ENCODE results near the gene CORO2A. TPM values are rescaled to one million over a fixed set of nuclear protein-coding genes. Genes with fewer than 3 reads are reported as not detected.

Gene CORO2A
- total RNA-seq, 1 experiment from 2014 or later: 15.8 TPM

GRCh38 chr9:98142925-98143481 lies 49.4 kb downstream of the CORO2A start:
- TF ChIP-seq, protein P1, sequence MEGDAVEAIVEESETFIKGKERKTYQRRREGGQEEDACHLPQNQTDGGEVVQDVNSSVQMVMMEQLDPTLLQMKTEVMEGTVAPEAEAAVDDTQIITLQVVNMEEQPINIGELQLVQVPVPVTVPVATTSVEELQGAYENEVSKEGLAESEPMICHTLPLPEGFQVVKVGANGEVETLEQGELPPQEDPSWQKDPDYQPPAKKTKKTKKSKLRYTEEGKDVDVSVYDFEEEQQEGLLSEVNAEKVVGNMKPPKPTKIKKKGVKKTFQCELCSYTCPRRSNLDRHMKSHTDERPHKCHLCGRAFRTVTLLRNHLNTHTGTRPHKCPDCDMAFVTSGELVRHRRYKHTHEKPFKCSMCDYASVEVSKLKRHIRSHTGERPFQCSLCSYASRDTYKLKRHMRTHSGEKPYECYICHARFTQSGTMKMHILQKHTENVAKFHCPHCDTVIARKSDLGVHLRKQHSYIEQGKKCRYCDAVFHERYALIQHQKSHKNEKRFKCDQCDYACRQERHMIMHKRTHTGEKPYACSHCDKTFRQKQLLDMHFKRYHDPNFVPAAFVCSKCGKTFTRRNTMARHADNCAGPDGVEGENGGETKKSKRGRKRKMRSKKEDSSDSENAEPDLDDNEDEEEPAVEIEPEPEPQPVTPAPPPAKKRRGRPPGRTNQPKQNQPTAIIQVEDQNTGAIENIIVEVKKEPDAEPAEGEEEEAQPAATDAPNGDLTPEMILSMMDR (conservative IDR thresholded peaks at IDR 0.05): no peak
- H3T11ph ChIP-seq (ENCODE audit: low read length): no peak overlapping the region
- no CpG with 5 or more reads among the region's 8 CpGs for WGBS (ENCODE audit: extremely low coverage, insufficient read length, low lambda C conversion rate)

More at GRCh38 chr9:98142925-98143481, 49.4 kb downstream of the CORO2A start:
- no peak overlapping the region for H3K27ac ChIP-seq (ENCODE audit: insufficient read length, low read depth, low read length)
- H2BK15ac ChIP-seq (ENCODE audit: low read depth, low read length): no peak overlapping the region
- no peaks in the 10 kb centered on the region for H3K27me3 ChIP-seq (ENCODE audit: insufficient read depth, low read length)
- no peak overlapping the region for H3K56ac ChIP-seq (ENCODE audit: insufficient read length, low read depth, low read length)
- Mint-ChIP-seq H3K36me3 (ENCODE audit: insufficient read depth in 1 of 3, low read depth in 3 of 3) (peaks cover 0 to 5% (median 0%) of the 10 kb centered on the region in 3 experiments; a peak in 2 of 7 replicates), H3K27ac (no peak overlapping the region), H3K9me3 (no peaks in the 10 kb centered on the region), H3K27me3 (ENCODE audit: low read depth) (no peaks in the 10 kb centered on the region), H3K4me3 (no peak overlapping the region), H3K4me1 (peaks cover 7% of the 10 kb centered on the region in 2 experiments; a peak in 3 of 4 replicates)
- no peak overlapping the region for H3K4ac ChIP-seq (ENCODE audit: low read depth, low read length)
- no peak overlapping the region for H3K18ac ChIP-seq (ENCODE audit: insufficient read length, low read depth, low read length)
- H2BK12ac ChIP-seq (ENCODE audit: insufficient read length, low read depth, low read length): no peak overlapping the region
- H3K79me1 ChIP-seq (ENCODE audit: insufficient read depth, low read depth, low read length, poor library complexity, severe bottlenecking): no peaks in the 10 kb centered on the region
- no peak overlapping the region for H3K9ac ChIP-seq (ENCODE audit: extremely low read depth, insufficient read length, low read length)
- no peaks in the 10 kb centered on the region for H3K9me3 ChIP-seq (ENCODE audit: control insufficient read depth, low read depth, low read length)
- H3K4me2 ChIP-seq (ENCODE audit: insufficient read depth, insufficient read length, low read length): no peak overlapping the region
- no peak for DNase-seq
- H3K4me1 ChIP-seq (ENCODE audit: insufficient read depth, low read length): no peaks in the 10 kb centered on the region
- H2BK5ac ChIP-seq (ENCODE audit: insufficient read length, low read length): no peak overlapping the region
- H3K14ac ChIP-seq (ENCODE audit: insufficient read depth, low read length): no peak overlapping the region
- H3K23ac ChIP-seq (ENCODE audit: insufficient read length, low read depth, low read length): no peak overlapping the region
- H2AFZ ChIP-seq (ENCODE audit: low read length): no peak overlapping the region
- H2AK5ac ChIP-seq (ENCODE audit: insufficient read length, low read length): no peak overlapping the region
- no peaks in the 10 kb centered on the region for H3K79me2 ChIP-seq (ENCODE audit: insufficient read depth, low read length)
- H2BK120ac ChIP-seq (ENCODE audit: low read depth, low read length, poor library complexity, severe bottlenecking): no peak overlapping the region
- no peak overlapping the region for H4K91ac ChIP-seq (ENCODE audit: insufficient read length, low read depth, low read length)
- no peaks in the 10 kb centered on the region for H3K23me2 ChIP-seq (ENCODE audit: insufficient read length, low read depth, low read length, poor library complexity, severe bottlenecking)
- H2BK20ac ChIP-seq (ENCODE audit: low read depth, low read length, poor library complexity, severe bottlenecking): no peak overlapping the region
- no peaks in the 10 kb centered on the region for H4K20me1 ChIP-seq (ENCODE audit: control insufficient read depth, insufficient read depth, insufficient read length)
- H4K5ac ChIP-seq (ENCODE audit: insufficient read length, low read depth, low read length): no peak overlapping the region
- no peak overlapping the region for H4K8ac ChIP-seq (replicated peaks; ENCODE audit: insufficient read length, low read depth, low read length)
